GM12872 (cell line): Measurements from ENCODE around the gene ERMN.

Experiments used
- TF ChIP-seq, protein P1 (sequence below): IDR thresholded peaks from 3 replicates; pipeline ENCODE4 v1.5.1; 2011; ENCODE audit warnings: low read depth, mild to moderate bottlenecking, low read length, moderate library complexity; ENCODE audit not compliant: insufficient read depth

ERMN gene

DNA sequence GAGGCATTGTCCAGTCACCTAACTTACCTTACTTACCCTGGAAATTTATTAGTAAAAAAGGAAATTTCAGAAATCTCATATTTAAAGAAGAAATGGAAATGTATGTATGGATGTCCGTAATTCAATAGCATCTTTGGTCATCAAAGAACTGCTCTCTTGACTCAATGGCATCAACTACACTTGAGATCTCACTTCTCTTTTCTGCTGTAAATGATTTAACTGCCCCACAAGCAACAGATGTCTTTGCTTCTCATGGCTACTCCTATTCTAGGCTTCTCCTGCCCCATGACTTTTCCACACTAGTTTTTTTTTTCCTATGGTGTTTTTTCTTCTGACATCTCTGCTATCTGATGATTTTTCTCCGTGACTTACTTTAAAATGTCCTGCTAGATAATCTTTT is 34.0 kb upstream of the ERMN start:
- TF ChIP-seq, protein P1, sequence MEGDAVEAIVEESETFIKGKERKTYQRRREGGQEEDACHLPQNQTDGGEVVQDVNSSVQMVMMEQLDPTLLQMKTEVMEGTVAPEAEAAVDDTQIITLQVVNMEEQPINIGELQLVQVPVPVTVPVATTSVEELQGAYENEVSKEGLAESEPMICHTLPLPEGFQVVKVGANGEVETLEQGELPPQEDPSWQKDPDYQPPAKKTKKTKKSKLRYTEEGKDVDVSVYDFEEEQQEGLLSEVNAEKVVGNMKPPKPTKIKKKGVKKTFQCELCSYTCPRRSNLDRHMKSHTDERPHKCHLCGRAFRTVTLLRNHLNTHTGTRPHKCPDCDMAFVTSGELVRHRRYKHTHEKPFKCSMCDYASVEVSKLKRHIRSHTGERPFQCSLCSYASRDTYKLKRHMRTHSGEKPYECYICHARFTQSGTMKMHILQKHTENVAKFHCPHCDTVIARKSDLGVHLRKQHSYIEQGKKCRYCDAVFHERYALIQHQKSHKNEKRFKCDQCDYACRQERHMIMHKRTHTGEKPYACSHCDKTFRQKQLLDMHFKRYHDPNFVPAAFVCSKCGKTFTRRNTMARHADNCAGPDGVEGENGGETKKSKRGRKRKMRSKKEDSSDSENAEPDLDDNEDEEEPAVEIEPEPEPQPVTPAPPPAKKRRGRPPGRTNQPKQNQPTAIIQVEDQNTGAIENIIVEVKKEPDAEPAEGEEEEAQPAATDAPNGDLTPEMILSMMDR: no peak

DNA sequence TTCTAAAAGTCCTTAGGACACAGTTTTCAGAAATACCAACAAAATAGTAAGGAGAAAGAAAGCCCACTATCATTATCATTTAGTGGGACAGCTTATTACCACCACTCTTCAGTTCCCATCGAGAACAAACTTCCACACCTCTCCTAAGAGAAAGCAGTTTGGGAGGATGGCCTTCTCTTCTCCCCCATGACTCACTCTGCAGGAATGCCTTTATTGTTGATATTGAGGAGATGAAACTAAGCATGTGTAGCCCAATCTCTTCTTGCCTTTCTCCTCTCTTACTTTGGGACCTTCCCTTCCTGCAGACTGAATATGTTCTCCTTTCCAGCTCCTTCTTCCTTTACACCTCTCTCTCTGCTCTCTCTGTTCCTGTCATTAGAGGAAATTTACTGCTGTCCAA is 30.0 kb upstream of the ERMN start:
- TF ChIP-seq, protein P1: no peak

DNA sequence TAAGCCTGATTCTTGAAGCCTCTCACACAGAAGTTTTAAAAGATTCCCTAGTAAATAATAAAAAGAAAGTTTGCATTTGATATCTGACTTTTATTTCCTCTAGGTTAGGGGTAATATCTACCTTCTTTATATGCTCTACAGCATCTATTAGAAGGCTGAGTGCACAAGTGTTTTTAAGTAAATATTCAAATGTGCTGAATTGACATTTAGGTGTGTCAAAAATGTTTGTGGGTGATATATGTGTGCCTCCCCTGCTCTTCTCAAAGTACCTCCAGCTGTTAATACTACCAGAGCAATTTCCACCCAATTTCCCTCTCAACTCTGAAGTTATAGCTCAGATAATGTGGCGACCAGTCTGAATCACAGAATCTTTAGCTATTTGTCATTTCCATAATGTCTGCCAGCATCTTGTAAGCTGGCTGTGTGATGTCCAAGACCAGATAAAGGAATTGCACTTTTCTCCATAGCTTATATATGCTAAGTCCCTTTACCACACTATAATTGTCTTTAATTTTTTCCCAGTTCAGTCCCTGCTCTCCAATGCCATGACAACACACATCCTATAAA is 24.4 kb upstream of the ERMN start:
- TF ChIP-seq, protein P1: no peak

DNA sequence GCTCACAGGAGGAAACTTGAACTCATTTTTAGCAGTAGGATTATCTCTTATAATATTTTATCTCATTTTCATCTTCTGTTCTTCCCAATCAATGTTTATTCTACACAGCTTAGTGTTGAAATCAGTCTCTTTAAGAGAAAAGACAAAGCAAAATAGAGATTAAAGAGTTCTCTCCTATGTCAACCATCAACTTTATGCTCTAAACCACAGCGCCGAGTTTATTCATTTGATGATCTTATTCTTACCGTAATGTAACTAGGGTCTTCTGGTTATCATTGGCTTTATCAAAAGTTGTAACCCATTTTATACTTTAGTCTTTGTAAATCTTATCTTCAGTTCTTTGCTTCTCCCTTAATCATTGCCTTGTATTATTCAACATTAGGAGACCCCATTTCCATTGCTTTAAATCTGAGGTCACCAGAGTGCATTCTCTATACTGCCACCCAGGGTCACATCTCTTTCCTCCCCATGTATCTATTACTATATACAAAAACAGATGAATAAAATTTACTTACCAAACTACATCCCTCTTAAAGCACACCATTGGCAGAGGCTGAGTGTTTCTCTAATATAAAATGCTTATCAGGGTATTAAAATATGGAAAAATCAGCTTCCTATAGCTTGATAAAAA is 22.8 kb upstream of the ERMN start:
- TF ChIP-seq, protein P1: no peak

DNA sequence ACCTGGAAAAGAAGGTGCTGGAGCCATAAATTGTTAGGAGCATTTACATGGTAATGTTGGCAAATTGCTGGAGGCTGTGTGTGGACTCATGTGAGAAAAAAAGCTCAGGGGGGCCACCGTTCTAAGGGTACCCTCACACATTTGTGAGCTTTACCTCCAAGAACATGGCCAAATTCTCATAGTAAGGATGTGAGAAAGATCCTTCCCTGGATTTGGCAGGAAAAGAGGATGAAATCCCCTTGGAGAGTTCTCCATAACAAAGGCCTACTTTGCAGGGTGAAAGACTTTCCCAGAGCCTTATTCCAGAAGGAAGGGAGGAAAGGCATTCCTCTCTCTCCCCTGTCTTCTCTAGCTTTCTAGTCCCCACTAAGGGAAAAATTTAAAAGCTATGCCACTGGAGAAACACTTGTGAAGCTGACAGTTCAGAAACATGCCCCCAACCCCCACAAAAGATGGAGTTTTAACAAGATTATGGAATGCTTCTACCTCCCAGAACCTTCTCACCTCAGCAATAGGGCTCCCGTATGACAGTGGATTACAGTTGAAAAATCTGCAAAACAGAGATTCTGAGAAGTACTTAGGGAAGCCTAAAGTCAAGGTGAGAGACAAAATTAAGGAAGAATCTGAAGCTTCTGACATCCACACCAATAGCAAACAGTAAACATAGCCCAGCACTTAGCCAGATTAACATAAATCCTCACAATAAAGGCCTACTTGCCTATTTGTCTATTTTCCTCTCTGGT is 20.2 kb upstream of the ERMN start:
- TF ChIP-seq, protein P1: no peak

DNA sequence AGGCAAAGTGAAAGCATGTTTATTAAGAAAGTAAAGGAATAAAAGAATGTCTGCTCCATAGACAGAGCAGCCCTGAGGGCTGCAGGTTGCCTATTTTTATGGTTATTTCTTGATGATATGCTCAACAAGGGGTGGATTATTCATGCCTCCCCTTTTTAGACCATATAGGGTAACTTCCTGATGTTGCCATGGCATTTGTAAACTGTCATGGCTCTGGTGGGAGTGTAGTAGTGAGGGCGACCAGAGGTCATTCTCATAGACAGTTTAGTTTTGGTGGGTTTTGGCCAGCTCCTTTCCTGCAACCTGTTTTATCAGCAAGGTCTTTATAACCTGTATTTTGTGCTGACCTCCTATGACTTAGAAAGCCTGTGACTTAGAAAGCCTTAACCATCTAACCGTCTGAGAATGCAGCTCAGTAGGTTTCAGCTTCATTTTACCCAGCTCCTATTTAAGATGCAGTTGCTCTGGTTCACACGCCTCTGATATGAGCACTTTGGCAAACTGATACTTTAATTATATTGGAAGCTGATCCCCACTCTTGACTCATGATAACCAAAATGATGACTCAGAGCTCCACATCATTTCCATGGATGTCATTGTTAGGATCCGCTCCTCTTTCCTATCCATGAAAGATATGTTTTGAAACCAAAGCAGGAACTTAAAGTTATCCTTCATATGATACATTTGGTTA is 14.5 kb upstream of the ERMN start:
- TF ChIP-seq, protein P1: no peak

DNA sequence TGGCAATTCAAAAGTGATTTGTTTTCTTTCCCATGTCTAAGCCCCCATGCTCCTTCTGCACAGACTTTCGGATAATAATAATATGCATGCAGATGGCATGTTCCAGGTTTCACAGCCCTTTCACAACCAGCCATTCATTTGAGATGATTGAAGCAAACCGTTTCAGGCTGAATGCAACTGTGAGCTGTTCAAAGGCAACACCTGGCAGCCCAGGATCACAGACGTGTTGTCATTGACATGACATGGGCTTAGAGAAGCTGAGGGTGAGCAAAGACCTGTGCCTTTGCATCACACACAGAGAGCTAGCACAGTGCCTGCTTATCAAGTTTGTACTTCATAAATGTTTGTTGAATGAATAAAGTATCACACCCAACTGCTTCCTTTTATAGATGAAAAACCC is 12.4 kb upstream of the ERMN start:
- TF ChIP-seq, protein P1: no peak
